ENCODE results near the gene MB21D2.
"Not testable (repeated sequence)": the region's sequence is repeated elsewhere in the genome, so short reads cannot be mapped to it uniquely, and the experiment has no call there.

Gene MB21D2

DNA sequence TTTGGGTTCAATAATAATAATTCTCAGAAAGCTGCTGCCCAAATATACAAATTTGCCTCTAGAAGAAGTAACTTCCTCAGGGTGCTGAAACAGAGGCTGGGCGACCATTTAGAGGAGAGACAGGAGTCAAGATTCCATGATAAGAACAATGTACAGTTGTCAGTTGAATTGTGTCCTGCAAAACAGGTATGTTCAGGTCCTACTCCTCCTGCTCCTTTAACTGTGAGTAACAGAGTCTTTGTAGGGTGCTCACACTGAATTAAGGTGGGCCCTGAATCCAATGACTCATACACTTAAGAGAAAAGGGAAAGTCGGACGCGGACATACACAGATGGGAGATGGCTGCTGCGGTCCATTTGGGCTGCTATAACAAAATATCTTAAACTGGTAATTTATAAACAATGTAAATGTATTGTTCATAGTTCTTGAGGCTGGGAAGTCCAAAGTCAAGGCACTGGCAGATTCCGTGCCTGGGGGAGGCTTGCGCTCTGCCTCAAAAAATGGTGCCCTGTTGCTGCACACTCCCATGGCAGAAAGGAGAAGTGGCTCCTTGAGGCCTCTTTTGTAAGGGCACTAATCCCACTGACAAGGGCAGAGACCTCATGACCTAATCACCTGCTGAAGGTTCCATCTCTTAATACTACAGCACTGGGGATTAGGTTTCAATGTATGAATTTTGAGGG, 55.1 kb downstream of the MB21D2 start:
- in situ Hi-C loops (cut with MboI; ENCODE audit: low sequenced_read_pairs): no loop called here

DNA sequence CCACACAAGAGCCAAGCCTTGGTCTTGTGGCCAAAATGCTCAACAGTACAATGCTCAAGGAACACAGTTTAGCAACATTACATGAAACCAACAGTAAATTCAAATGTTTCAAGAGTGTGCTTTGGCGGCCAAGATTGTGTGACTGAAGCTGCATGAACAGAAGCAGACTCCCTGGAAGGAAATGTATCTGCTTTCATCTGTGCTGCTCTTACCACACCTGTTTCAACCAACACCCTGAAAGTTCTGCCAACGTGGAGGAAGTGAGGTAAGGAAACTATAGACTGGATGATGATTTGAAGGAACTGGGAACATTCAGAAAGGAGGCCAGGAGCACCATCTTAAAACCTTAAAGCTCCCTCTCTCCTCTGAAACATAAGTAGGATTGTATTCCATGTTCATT, 55.7 kb downstream of the MB21D2 start:
- in situ Hi-C loops (cut with MboI; ENCODE audit: low sequenced_read_pairs): no loop called here

DNA sequence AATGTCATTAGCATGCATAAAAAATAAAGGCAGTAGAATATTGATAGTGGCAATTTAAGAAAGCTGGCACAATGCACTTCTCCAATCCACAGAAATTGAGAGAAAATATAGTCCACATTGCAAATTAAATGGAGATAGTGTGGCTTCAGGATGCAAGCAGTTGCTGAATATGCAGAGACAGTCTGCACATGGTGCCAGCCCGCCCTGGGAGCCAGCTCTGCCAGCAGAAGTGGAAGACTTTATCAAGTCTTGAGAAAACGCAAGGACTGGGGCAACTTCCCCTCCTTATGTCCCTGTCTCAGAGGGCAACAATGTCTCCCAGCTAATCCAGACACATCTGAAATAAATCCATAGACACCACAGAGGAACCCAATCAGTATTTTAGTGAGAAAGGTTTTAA, 57.2 kb downstream of the MB21D2 start:
- in situ Hi-C loops (cut with MboI; ENCODE audit: low sequenced_read_pairs): no loop called here

DNA sequence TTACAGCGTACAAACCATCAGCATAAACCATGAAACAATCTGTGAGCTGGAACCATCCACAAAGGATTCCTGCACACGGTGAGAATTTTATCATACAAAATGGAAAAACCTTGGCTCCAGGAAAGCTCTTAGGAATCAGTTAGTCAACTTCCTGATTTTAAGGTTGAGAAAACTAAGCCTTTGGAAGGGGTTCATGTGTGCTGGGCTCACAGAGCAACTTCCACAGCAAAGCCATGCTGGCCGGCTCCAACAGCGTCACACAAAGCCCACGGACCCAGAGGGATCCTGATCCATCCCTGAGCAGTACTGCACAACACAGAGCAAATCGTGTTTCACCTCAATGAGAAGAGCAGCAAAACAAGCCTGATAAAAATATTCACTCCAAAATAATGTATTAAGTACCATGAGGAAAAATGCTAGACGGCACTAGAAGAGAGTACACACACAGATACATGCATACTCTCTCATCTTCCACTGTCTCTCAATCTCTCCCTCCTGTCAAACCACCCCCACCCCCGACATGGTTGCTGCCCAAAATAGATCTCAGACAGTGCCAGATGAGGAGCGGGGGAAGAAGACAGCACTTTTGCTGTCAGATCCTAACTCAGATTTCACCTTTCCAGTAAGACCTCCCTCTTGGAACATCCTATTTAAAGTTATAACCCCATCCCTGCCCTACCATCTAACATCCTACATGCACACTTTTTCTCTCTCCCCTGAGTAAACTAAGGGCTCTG, 58.6 kb downstream of the MB21D2 start:
- in situ Hi-C loops (cut with MboI; ENCODE audit: low sequenced_read_pairs): no loop called here

DNA sequence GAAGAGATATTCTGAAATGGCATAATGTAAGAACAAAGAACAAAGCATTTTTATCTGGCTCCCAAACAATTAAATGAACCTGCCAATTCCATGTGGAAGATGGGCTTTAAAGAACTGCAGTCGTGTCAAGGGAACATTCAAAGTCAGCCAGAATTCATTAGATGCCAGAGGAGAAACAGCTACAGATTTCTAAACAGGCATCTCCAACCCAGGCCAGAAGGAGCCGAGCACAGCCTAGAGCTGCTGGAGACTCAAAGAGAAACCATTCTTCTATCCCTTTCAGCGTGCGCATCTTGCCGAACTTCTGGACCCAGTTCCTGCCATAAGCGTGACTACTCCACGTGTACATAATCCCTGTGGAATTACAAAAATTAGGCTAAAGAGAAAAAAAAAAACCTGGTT, 60.4 kb downstream of the MB21D2 start:
- in situ Hi-C loops (cut with MboI; ENCODE audit: low sequenced_read_pairs): no loop called here

DNA sequence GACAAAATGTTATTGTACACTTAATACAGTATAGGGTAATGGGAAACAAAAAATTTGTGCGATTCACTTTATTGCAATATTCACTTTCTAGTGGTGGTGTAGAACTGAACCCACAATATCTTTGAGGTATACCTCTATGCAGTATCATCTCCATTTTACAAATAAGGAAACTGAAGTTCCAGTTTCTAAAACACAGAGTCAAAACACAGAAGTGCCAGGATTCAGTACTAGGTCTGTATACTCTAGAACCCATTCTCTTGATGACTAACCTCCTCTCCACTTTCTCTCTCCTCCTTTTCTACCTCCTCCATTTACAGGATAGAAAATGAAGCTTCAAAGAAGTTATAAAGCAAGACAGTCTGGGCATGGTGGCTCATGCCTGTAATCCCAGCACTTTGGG, 62.2 kb downstream of the MB21D2 start:
- in situ Hi-C loops (cut with MboI; ENCODE audit: low sequenced_read_pairs): no loop called here

DNA sequence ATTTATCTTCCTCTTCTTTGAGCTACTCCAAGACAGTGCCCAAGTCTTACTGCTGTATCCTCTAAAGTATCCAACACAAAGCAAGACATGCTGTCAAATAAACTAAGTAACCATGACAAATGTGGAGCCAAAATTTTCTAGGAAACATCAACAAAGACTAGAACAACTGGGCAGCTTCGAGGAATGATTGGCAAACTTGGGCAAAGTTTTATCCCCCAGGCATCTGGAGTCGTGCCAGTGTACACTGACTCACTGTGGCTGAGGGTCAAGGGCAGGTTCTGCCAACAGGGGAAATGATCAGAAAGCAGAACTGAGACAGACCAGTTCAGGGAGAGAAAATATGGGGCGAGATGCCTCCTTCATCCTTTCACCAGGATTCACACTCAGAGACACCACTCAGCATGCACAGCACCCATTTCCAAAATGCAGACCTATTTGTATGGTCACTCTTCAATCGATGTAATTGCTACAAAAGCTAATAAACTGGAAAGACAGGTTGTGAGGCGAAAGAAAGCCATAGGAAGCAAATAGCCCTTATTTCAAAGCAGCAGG, 65.8 kb downstream of the MB21D2 start:
- in situ Hi-C loops (cut with MboI; ENCODE audit: low sequenced_read_pairs): no loop called here

DNA sequence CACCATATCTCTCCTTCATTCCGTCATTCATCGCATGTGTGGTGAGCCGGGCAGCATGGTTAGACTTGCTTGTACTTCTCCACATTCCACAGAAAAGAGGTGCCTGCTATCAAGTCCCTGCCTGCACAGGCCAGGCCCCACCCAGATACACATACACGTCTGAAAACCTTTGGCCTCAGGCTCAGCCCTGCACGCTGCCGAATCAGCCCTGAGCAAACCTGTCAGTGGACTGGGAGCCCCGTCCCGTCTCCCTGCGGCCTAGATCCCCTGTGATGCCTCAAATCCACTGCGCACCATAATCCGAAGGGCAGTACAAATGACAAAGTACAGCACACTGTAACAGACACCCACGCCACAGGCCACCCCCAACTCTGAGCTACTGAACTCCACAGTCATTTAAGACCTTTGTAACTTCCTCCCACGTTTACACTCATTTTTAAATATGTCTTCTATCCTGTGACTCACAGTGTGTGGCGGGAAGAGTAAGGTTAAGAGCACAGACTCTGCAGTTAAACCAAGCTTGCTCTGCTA, 67.1 kb downstream of the MB21D2 start:
- in situ Hi-C loops (cut with MboI; ENCODE audit: low sequenced_read_pairs): no loop called here

DNA sequence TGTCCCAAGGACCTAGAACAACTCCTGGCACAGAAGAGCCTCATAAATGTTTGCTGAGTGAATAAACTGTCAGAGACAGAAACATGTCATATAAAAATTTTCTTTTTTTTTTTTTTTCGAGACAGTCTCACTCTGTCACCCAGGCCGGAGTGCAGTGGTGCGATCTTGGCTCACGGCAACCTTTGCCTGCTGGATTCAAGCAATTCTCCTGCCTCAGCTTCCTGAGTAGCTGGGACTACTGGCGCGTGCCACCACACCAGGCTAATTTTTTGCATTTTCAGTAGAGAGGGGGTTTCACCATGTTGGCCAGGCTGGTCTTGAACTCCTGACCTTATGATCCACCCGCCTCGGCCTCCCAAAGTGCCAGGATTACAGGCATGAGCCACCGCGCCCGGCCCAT, 67.8 kb downstream of the MB21D2 start:
- in situ Hi-C loops (cut with MboI; ENCODE audit: low sequenced_read_pairs): not testable (repeated sequence)

DNA sequence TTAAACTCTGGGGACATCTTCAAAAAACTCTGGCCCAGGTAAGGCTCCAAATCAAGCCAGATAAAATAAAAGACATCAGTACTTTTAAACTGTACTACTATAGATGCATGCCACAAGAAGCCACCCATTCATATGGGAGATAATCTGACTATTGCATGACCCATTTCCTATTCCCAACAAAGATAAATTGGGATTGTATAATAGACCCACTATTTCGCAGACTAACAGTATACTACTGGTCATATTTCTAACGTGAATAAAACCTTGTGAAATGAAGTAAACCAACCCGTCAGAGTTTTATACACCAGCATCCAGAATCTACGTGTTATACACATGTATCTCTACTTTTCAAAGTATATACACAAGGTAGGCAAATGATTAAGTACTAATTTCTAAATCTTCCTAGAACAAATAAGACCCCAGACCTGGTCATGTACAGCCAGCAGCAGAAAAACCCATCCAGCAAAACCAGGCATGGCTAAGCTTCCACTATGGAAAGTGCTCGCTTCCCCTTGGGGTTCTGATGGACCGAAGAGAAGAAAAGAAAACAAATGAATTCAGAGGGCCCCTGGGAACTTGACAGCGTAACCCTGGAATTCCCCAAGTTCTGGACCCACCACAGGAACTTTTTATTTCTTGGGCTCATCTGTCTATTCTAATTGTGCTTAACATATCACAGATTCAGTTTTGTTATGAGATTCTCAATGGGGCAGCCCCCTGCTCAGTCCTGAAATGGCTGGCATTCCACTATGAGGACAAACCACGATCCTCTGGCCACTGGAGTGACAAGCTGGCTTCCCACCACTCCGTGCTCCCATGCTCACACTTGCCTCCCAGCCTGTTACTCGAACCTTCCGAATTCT, 69.1 kb downstream of the MB21D2 start:
- in situ Hi-C loops (cut with MboI; ENCODE audit: low sequenced_read_pairs): no loop called here

DNA sequence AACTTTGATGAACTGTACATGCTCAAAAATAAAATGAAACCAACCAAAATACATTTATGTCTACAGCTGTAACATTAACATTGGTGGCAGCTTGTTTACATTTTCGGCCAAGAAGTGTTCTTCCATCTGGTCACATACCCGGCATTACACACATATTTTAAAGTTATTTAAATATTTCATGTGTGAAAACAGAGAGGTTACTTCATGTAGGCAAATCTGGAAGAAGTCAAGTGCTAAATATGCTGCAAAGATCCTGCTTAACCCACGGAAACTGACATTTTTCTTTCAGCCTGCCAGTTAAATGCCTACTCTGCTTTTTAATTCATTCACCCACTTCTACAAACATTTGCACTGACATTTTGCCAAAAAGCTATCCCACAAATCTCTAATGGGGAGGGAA, 69.7 kb downstream of the MB21D2 start:
- in situ Hi-C loops (cut with MboI; ENCODE audit: low sequenced_read_pairs): no loop called here

DNA sequence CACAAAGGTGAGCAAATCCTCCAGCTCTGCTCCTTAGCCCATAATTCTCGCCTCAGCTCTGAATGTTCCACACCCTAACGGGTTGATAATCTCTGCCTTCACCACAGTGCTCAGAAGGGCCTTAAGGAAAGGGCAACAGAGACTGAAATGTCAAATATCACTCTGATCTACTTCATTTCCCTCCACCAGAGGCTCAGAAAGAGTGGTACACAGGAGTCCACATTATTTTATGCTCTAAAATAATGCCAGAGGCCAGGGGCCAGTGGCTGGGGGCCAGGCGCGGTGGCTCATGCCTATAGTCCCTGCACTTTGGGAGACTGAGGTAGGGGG, 72.2 kb downstream of the MB21D2 start:
- in situ Hi-C loops (cut with MboI; ENCODE audit: low sequenced_read_pairs): no loop called here

DNA sequence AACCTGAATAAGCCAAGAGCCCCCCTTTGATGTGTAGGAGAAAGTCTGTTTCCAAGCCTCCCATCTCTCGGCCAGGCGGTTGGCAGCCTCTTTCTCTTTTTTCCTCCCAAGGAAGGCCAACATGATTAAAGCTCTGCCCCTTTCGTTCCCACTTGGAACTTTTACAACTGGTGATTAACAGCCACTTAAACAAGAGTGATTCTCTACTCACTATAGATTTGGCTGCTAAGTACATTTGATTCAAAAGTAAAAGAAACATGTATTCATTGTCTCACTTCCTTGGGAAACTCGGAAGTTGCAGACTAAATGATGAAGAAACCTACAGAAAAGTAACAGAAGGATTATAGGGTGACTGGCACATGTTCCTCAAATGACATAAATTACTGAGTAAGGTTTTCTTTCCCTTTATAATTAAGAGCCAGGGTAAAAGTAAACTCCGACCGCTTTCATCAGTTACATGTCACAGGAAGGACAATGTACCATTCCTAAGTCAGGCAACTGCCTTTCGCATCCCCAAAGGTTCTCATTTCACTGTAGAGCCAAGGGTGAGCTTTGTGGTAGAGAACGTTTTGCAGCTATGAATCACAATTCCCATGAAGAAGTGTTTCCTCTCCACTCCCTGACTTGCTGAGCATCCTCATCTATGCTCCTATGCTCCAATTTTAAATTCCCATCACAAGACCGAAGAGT, 72.7 kb downstream of the MB21D2 start:
- in situ Hi-C loops (cut with MboI; ENCODE audit: low sequenced_read_pairs): no loop called here

DNA sequence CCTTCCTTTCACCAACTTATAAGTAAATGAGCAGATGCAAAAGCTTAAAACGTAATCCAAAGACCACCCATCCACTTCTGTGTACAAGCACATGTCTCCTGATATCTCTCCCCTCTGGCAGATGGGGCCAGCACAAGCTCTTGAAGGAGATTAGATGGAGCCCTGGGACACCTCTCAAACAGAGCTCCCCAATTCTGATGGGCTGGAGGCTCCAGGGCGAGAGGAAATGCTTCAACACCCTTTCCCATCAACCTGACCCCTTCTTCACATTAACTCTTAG, 73.2 kb downstream of the MB21D2 start:
- in situ Hi-C loops (cut with MboI; ENCODE audit: low sequenced_read_pairs): no loop called here

DNA sequence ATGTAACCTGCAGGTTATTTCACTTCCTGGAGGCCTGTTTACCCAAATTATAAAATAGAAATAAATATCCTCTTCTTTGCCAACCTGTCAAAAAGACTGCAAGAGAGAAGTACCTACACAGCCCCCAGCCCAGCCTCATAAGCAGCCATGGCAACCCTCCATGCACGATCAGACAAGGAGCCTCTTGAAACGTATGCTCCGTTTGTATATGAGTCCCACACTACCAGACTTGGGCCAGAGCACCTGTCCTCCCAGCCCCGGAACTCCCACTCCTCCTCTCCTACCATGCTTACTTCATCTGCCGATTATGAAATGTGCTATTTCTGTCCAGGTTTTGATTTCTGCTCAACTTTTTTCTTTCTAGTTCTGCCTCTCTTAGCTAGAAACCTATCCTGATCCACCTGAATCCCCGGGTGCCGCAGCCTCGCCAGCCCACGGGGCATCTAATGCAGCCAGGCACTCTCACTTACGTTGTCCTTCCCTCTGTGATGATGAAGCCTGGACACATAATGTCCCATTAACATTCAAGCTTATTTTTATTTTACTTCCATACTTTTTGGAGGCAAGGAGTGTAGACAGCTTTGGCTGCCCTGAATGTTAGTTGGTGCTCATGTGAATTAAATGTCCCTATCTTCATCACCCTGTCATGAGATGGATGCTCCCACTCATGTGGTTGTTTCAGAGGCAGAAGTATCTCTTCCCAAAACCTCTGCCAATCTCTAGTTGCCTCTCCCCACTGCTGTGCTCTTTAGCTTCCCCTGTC, 73.8 kb downstream of the MB21D2 start:
- in situ Hi-C loops (cut with MboI; ENCODE audit: low sequenced_read_pairs): no loop called here

DNA sequence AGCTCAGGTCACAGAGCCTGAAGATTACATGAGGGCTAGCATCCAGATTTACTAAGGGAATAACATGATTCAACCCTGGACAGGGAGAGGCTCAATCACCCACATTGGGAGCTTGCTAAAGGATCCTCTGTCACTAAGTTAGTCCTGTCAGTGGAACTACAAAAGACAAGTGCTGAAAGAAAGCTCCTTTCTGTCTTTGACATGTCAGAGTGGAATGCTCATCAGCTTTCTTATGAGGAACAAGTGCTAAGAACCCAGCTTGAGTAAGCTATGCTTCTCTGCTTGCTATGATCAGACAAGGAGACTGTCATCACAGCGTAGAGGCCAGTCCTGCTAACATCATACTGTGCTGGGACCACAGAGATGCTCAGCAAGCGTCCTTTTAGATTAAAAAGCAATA, 74.5 kb downstream of the MB21D2 start:
- in situ Hi-C loops (cut with MboI; ENCODE audit: low sequenced_read_pairs): no loop called here

DNA sequence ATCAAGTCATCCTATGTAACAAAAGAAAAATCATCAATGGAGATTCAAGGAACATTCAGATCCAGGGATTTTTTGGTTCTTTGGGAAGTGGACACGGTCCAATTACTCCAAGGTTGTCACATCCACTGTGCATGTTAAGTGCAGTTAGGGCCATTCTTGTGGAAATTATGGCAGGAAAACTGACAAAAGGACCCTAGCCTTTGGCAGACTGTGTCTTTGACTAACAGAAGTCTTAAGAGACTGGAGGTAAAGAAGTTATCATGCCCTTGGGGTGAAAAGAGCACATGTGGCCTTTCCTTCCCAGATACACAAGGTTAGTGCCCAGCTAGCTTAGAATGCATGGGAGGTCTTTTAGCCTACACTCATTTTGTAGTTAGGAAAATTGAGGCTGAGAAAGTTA, 74.9 kb downstream of the MB21D2 start:
- in situ Hi-C loops (cut with MboI; ENCODE audit: low sequenced_read_pairs): no loop called here

DNA sequence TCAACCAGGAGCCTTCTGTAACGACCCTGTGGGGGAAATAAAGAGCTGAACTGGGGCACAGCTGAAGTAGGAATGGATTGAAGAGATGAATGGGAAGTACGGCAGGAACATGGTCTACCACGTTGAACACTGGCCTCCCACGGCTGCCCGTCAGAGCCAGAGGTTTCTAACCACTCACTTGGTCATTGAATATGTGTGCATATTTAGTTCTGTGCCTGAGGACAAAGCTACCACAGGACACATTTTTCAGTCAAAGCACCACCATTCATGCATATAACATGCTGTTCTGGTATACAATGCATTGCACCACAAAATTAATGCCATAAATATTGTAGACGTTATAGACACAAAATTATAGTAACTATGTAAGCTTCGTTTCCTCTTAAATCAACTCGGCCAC, 75.5 kb downstream of the MB21D2 start:
- in situ Hi-C loops (cut with MboI; ENCODE audit: low sequenced_read_pairs): no loop called here

DNA sequence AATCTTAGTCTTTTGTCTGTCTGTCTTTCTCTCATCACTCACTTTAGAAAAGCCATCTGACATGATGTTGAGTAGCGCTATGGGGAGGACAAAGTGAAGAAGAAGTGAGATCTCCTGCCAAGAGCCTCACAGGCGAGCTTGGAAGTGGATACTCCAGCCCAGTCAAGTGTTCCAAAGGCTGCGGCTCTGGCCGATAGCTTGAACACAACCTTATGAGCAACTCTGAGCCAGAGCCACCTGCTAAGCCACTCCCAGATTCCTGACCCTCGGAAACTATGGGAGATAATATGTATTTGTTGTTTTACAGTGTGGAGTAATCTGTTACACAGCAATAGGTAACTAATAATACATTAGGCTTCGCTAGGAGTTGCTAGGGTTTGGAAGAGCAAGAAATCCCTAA, 76.2 kb downstream of the MB21D2 start:
- in situ Hi-C loops (cut with MboI; ENCODE audit: low sequenced_read_pairs): no loop called here

DNA sequence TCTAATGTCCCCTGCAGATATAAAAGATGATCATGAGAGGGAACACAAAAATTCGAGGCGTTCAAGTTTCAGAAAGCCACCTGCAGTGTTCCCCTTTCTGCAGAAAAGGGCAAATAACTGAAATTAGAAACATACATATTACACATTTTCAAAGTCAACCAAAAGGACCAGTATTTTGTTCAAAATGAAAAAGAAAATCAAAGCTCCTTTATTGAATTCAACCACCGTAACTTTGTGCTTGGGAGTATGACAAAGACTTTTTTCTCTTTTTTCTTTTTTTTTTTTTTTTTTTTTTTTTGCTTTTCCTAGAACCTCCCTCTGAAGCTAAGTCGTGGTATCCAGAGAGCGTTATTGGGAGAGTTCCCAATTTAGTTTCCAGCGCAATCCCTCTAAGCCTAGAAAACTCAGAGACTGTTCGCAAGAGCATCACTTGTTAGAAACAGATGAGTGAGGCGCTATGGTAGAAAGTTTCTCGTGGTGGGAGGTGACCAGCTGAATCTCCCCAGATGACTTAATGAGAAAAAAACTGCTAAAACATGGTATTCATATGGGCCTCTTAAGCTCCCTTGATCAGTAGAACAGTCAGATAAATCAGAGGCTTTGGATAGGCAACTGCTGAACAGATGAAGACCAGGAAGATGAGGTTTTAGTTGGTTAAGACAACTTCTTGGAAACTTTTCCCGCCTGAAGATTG, 77.4 kb downstream of the MB21D2 start:
- in situ Hi-C loops (cut with MboI; ENCODE audit: low sequenced_read_pairs): no loop called here

All from HL-60/S4 (cell line).